HEK293 (cell line): ENCODE measurements around the gene CTNNB1.

Experiments
- CTCF ChIA-PET: fragments of 350-600 bp; formaldehyde crosslinking; extraction: SDS; loops from one replicate; lab custom pipeline; 2021; ENCODE audit warnings: antibody characterized with exemption; lab: Yijun Ruan, JAX
- POLR2A ChIA-PET: fragments of 300-600 bp; formaldehyde crosslinking; extraction: SDS; loops from one replicate; lab custom pipeline; 2020; ENCODE audit warnings: antibody characterized with exemption, inconsistent platforms; lab: Yijun Ruan, JAX
- H3K27ac ChIP-seq: fragments of 200-500 bp; sonication (Bioruptor generic); 2 replicates; pipeline ENCODE4 v1.5.1; 2014; ENCODE audit warnings: low read depth, low read length, control low read depth, inconsistent platforms; ENCODE audit errors: extremely low read depth
- H3K36me3 ChIP-seq, 2 experiments: fragments of 200-500 bp in 1 of 2; sonication (Bioruptor generic) in 1 of 2; 1 replicate in 1 of 2; 2 replicates in 1 of 2; pipeline ENCODE4 v1.5.1; 2014 to 2017; ENCODE audit warnings: inconsistent platforms in 2 of 2, low read length in 2 of 2; ENCODE audit not compliant: control insufficient read depth in 2 of 2, insufficient read depth in 1 of 2
- H3K4me1 ChIP-seq: fragments of 200-500 bp; sonication (Bioruptor generic); 2 replicates; pipeline ENCODE4 v1.5.1; 2014; ENCODE audit warnings: mild to moderate bottlenecking, low read length, inconsistent platforms; ENCODE audit not compliant: control insufficient read depth, insufficient read depth
- H3K4me3 ChIP-seq: 2 replicates; pipeline ENCODE4 v1.5.1; 2011; ENCODE audit warnings: low read depth, mild to moderate bottlenecking, control low read depth, low read length, moderate library complexity
- H3K9me3 ChIP-seq: fragments of 200-500 bp; sonication (Bioruptor generic); 2 replicates; pipeline ENCODE4 v1.5.1; 2014; ENCODE audit warnings: low read depth, low read length, inconsistent platforms; ENCODE audit not compliant: control insufficient read depth, insufficient read depth
- BCL11B ChIP-seq: fragments of 450-650 bp; formaldehyde crosslinking; IDR thresholded peaks from 2 replicates; pipeline ENCODE4 v1.5.1; 2016; ENCODE audit warnings: low read depth, missing biosample characterization, missing genetic modification characterization
- HOXA7 ChIP-seq: sonication (generic); formaldehyde crosslinking; IDR thresholded peaks from 2 replicates; pipeline ENCODE4 v1.8.1; 2022; ENCODE audit warnings: missing genetic modification reagents, borderline replicate concordance
- HOXD13 ChIP-seq: sonication (generic); formaldehyde crosslinking; IDR thresholded peaks from 2 replicates; pipeline ENCODE4 v1.8.0; 2022; ENCODE audit warnings: missing genetic modification reagents, borderline replicate concordance
- IKZF3 ChIP-seq: fragments of 450-650 bp; IDR thresholded peaks from 2 replicates; pipeline ENCODE4 v1.5.0; 2018; ENCODE audit warnings: missing biosample characterization, mild to moderate bottlenecking, missing genetic modification characterization, moderate library complexity
- KLF1 ChIP-seq: fragments of 450-650 bp; formaldehyde crosslinking; IDR thresholded peaks from 2 replicates; pipeline ENCODE4 v1.5.1; 2016; ENCODE audit warnings: missing biosample characterization, missing genetic modification characterization
- SALL2 ChIP-seq: fragments of 450-650 bp; formaldehyde crosslinking; IDR thresholded peaks from 2 replicates; pipeline ENCODE4 v1.5.0; 2017; ENCODE audit warnings: missing biosample characterization, mild to moderate bottlenecking, missing genetic modification characterization, borderline replicate concordance
- ZBTB48 ChIP-seq: fragments of 450-650 bp; formaldehyde crosslinking; IDR thresholded peaks from 2 replicates; pipeline ENCODE4 v1.5.1; 2016; ENCODE audit warnings: missing biosample characterization, missing genetic modification characterization
- ZNF138 ChIP-seq: fragments of 450-650 bp; formaldehyde crosslinking; IDR thresholded peaks from 2 replicates; pipeline ENCODE4 v1.5.1; 2016; ENCODE audit warnings: missing biosample characterization, missing genetic modification characterization, borderline replicate concordance
- ZNF155 ChIP-seq: fragments of 450-650 bp; formaldehyde crosslinking; IDR thresholded peaks from 2 replicates; pipeline ENCODE4 v1.5.1; 2016; ENCODE audit warnings: missing biosample characterization, missing genetic modification characterization
- ZNF16 ChIP-seq: fragments of 450-650 bp; formaldehyde crosslinking; IDR thresholded peaks from 2 replicates; pipeline ENCODE4 v1.5.1; 2016; ENCODE audit warnings: low read depth, missing biosample characterization, missing genetic modification characterization
- ZNF24 ChIP-seq: fragments of 450-650 bp; formaldehyde crosslinking; IDR thresholded peaks from 2 replicates; pipeline ENCODE4 v1.5.1; 2016; ENCODE audit warnings: missing biosample characterization, missing genetic modification characterization
- ZNF311 ChIP-seq: fragments of 450-650 bp; formaldehyde crosslinking; IDR thresholded peaks from 2 replicates; pipeline ENCODE4 v1.5.1; 2017; ENCODE audit warnings: missing biosample characterization, missing genetic modification characterization, borderline replicate concordance
- ZNF341 ChIP-seq: fragments of 450-650 bp; formaldehyde crosslinking; IDR thresholded peaks from 2 replicates; pipeline ENCODE4; 2016; ENCODE audit warnings: low read depth, missing biosample characterization, missing genetic modification characterization
- ZNF426 ChIP-seq: fragments of 450-650 bp; formaldehyde crosslinking; IDR thresholded peaks from 2 replicates; pipeline ENCODE4 v1.5.1; 2017; ENCODE audit warnings: missing biosample characterization, missing genetic modification characterization, mild to moderate bottlenecking, inconsistent platforms, moderate library complexity
- ZNF473 ChIP-seq: fragments of 450-650 bp; formaldehyde crosslinking; IDR thresholded peaks from 2 replicates; pipeline ENCODE4 v1.5.1; 2017; ENCODE audit warnings: missing biosample characterization, missing genetic modification characterization
- ZNF514 ChIP-seq: fragments of 450-650 bp; formaldehyde crosslinking; IDR thresholded peaks from 2 replicates; pipeline ENCODE4 v1.5.1; 2016; ENCODE audit warnings: missing biosample characterization, missing genetic modification characterization
- ZNF555 ChIP-seq: fragments of 450-650 bp; formaldehyde crosslinking; conservative IDR thresholded peaks from 2 replicates; pipeline ENCODE4 v1.5.1; 2017; ENCODE audit warnings: missing biosample characterization, mild to moderate bottlenecking, missing genetic modification characterization, inconsistent platforms
- ZNF677 ChIP-seq: fragments of 450-650 bp; IDR thresholded peaks from 2 replicates; pipeline ENCODE4 v1.5.0; 2018; ENCODE audit warnings: missing biosample characterization, mild to moderate bottlenecking, missing genetic modification characterization, moderate library complexity
- ZSCAN23 ChIP-seq: fragments of 450-650 bp; formaldehyde crosslinking; IDR thresholded peaks from 2 replicates; pipeline ENCODE4 v1.5.1; 2016; ENCODE audit warnings: missing biosample characterization, missing genetic modification characterization
- TF ChIP-seq, protein P1 (sequence below): fragments of 450-650 bp; formaldehyde crosslinking; IDR thresholded peaks from 2 replicates; pipeline ENCODE4 v1.5.1; 2016; ENCODE audit warnings: missing biosample characterization, missing genetic modification characterization, low read depth
- TF ChIP-seq, protein P2 (sequence below): fragments of 450-650 bp; formaldehyde crosslinking; IDR thresholded peaks from 2 replicates; pipeline ENCODE4; 2016; ENCODE audit warnings: missing biosample characterization, missing genetic modification characterization
- TF ChIP-seq, protein P3 (sequence below): fragments of 450-650 bp; formaldehyde crosslinking; IDR thresholded peaks from 2 replicates; pipeline ENCODE4 v1.5.1; 2016; ENCODE audit warnings: missing biosample characterization, missing genetic modification characterization
- TF ChIP-seq, protein P4 (sequence below): fragments of 450-650 bp; formaldehyde crosslinking; IDR thresholded peaks from 2 replicates; pipeline ENCODE4 v1.5.1; 2016; ENCODE audit warnings: missing biosample characterization, missing genetic modification characterization
- TF ChIP-seq, protein P5 (sequence below): fragments of 450-650 bp; formaldehyde crosslinking; optimal IDR thresholded peaks from 2 replicates; pipeline ENCODE3; 2016; ENCODE audit warnings: missing biosample characterization, mild to moderate bottlenecking, missing genetic modification characterization
- TF ChIP-seq, protein P6 (sequence below): fragments of 450-650 bp; formaldehyde crosslinking; IDR thresholded peaks from 2 replicates; pipeline ENCODE4 v1.5.1; 2017; ENCODE audit warnings: missing biosample characterization, missing genetic modification characterization

The CTNNB1 gene

DNA sequence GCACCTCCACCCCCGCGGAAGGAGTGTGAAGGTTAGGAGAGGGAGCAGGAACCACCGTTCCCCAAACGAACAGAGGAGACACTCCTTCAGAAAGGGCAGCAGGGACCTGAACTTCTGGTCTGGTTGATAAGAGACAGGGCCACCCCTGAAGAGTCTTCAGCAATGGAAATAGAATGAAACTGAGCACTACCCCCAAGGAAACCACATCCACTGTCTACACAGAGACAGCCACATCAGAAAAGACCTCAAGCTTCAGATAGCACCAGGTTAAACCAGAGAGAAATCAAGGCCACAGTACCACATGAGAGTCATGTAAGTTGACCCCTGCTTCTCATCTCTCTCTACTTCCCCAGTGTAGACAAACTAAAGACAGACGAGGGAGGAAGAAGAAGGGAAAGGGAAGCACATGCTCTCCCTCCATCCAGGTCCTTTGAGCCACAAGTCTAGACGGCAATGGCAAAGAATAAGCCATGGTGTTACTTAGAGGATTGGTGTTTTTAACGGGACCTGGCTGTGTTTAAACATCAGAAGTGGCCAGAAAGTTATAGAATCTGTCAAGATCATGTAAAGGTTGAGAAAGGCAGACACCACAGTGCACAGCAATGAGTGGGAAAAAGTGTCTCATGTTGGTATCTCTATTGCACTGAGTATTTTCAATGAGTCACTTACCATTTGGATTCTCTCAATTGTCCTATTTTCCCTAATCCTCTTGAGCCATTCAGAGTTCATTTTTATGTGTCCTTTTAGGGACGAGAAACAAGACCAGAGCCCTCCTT lies 31.4 kb upstream of the CTNNB1 start:
- Histone ChIP-seq H3K36me3 (no peaks in the 10 kb centered on the region), H3K4me1 (no peaks in the 10 kb centered on the region), H3K27ac (no peak overlapping the region), H3K9me3 (no peaks in the 10 kb centered on the region), H3K4me3 (no peak overlapping the region)
- TF ChIP-seq ZNF341 (tag by site-specific recombination) = no peak
- no peak for TF ChIP-seq ZNF155 (tag by site-specific recombination)
- no peak for TF ChIP-seq ZNF311
- no peak for TF ChIP-seq ZBTB48 (tag by site-specific recombination)
- TF ChIP-seq, protein P1, sequence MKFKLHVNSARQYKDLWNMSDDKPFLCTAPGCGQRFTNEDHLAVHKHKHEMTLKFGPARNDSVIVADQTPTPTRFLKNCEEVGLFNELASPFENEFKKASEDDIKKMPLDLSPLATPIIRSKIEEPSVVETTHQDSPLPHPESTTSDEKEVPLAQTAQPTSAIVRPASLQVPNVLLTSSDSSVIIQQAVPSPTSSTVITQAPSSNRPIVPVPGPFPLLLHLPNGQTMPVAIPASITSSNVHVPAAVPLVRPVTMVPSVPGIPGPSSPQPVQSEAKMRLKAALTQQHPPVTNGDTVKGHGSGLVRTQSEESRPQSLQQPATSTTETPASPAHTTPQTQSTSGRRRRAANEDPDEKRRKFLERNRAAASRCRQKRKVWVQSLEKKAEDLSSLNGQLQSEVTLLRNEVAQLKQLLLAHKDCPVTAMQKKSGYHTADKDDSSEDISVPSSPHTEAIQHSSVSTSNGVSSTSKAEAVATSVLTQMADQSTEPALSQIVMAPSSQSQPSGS (tag by site-specific recombination) = no peak
- TF ChIP-seq ZNF24 (tag by site-specific recombination) = no peak
- TF ChIP-seq, protein P2, sequence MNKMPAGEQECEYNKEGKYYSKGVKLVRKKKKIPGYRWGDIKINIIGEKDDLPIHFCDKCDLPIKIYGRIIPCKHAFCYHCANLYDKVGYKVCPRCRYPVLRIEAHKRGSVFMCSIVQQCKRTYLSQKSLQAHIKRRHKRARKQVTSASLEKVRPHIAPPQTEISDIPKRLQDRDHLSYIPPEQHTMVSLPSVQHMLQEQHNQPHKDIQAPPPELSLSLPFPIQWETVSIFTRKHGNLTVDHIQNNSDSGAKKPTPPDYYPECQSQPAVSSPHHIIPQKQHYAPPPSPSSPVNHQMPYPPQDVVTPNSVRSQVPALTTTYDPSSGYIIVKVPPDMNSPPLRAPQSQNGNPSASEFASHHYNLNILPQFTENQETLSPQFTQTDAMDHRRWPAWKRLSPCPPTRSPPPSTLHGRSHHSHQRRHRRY (tag by site-specific recombination) = no peak
- no peak for TF ChIP-seq HOXA7
- TF ChIP-seq, protein P3, sequence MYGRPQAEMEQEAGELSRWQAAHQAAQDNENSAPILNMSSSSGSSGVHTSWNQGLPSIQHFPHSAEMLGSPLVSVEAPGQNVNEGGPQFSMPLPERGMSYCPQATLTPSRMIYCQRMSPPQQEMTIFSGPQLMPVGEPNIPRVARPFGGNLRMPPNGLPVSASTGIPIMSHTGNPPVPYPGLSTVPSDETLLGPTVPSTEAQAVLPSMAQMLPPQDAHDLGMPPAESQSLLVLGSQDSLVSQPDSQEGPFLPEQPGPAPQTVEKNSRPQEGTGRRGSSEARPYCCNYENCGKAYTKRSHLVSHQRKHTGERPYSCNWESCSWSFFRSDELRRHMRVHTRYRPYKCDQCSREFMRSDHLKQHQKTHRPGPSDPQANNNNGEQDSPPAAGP (tag by site-specific recombination) = no peak
- TF ChIP-seq SALL2 (tag by site-specific recombination) = no peak
- TF ChIP-seq ZNF514 = no peak
- TF ChIP-seq ZNF138 (tag by site-specific recombination) = no peak
- TF ChIP-seq BCL11B = no peak
- no peak for TF ChIP-seq ZNF426 (tag by site-specific recombination)
- no peak for TF ChIP-seq IKZF3 (tag by site-specific recombination)
- TF ChIP-seq ZSCAN23 (tag by site-specific recombination) = no peak
- no peak for TF ChIP-seq ZNF16 (tag by site-specific recombination)
- no peak for TF ChIP-seq ZNF473 (tag by site-specific recombination)
- TF ChIP-seq, protein P4, sequence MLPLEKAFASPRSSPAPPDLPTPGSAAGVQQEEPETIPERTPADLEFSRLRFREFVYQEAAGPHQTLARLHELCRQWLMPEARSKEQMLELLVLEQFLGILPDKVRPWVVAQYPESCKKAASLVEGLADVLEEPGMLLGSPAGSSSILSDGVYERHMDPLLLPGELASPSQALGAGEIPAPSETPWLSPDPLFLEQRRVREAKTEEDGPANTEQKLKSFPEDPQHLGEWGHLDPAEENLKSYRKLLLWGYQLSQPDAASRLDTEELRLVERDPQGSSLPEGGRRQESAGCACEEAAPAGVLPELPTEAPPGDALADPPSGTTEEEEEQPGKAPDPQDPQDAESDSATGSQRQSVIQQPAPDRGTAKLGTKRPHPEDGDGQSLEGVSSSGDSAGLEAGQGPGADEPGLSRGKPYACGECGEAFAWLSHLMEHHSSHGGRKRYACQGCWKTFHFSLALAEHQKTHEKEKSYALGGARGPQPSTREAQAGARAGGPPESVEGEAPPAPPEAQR (tag by site-specific recombination) = no peak
- TF ChIP-seq KLF1 (tag by site-specific recombination) = no peak
- ChIA-PET POLR2A (no interaction called here), CTCF (no interaction called here)

DNA sequence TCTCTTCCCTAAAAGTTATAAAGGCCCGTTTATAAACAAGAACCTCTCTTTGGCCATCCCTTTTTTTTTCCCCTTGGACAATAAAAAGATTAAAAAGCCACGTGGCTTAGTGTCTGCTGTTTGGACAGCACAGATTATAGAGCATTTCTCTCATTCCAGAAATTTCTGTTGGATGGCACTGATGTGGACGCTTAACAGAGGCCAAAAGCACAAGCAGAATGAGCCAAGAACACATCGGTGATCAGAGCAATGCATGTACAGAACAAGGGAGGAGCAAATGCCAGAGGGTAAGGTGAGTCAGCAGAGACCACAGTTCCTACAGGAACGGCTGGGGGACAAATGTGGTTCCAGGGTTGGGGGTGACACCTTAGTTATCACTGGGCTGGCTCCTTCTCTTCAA lies 30.3 kb upstream of the CTNNB1 start:
- no peak overlapping the region for H3K4me3 ChIP-seq
- CTCF ChIA-PET = no interaction called here
- H3K4me1 ChIP-seq = no peaks in the 10 kb centered on the region
- H3K27ac ChIP-seq = no peak overlapping the region
- POLR2A ChIA-PET = no interaction called here
- no peaks in the 10 kb centered on the region for H3K9me3 ChIP-seq
- H3K36me3 ChIP-seq = no peaks in the 10 kb centered on the region
- TF ChIP-seq, protein P5, sequence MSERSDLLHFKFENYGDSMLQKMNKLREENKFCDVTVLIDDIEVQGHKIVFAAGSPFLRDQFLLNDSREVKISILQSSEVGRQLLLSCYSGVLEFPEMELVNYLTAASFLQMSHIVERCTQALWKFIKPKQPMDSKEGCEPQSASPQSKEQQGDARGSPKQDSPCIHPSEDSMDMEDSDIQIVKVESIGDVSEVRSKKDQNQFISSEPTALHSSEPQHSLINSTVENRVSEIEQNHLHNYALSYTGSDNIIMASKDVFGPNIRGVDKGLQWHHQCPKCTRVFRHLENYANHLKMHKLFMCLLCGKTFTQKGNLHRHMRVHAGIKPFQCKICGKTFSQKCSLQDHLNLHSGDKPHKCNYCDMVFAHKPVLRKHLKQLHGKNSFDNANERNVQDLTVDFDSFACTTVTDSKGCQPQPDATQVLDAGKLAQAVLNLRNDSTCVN (tag by site-specific recombination) = no peak
- TF ChIP-seq, protein P6, sequence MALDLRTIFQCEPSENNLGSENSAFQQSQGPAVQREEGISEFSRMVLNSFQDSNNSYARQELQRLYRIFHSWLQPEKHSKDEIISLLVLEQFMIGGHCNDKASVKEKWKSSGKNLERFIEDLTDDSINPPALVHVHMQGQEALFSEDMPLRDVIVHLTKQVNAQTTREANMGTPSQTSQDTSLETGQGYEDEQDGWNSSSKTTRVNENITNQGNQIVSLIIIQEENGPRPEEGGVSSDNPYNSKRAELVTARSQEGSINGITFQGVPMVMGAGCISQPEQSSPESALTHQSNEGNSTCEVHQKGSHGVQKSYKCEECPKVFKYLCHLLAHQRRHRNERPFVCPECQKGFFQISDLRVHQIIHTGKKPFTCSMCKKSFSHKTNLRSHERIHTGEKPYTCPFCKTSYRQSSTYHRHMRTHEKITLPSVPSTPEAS (tag by site-specific recombination) = no peak
- TF ChIP-seq ZNF677 = no peak
- TF ChIP-seq HOXD13 (CRISPR knock-in tag) = no peak
- TF ChIP-seq, protein P2 (tag by site-specific recombination) = no peak
- TF ChIP-seq ZNF555 (tag by site-specific recombination) = no peak
